PC-3 (cell line): ENCODE results near the gene KCNJ6. TPM values are rescaled to one million over a fixed set of nuclear protein-coding genes. Genes with fewer than 3 reads are reported as not detected.

Experiments
- ATAC-seq: fragments of 200-7000 bp; cut with Tn5 transposase; 2 replicates; pipeline ENCODE4 v1.9.1; 2020; ENCODE audit warnings: mild to moderate bottlenecking, moderate library complexity
- BruUV-seq: library from RNA; stranded (reverse); fragments of 400-500 nt; replicated peaks from 2 replicates; lab custom pipeline; 2021; lab: Mats Ljungman, UMichigan
- CTCF ChIA-PET: fragments of 300-600 bp; sonication (Branson Sonifier 250); formaldehyde crosslinking; loops from one replicate; lab custom pipeline; 2022; ENCODE audit warnings: antibody characterized with exemption; lab: Charles Lee
- POLR2A ChIA-PET: fragments of 300-600 bp; sonication (Branson Sonifier 250); formaldehyde crosslinking; loops from one replicate; lab custom pipeline; 2022; ENCODE audit warnings: antibody characterized with exemption; ENCODE audit not compliant: unreplicated experiment; lab: Charles Lee
- DNase-seq: peaks from one replicate; pipeline ENCODE4 v3.0.0-alpha.2; 2015
- H2AFZ ChIP-seq: fragments of 300-600 bp; sonication (generic); 2 replicates; pipeline ENCODE4 v1.6.0; 2016; ENCODE audit warnings: antibody characterized with exemption, low read length
- H3F3A ChIP-seq: fragments of 300-600 bp; sonication (generic); one replicate; pipeline ENCODE4 v1.6.0; 2017; ENCODE audit warnings: antibody characterized with exemption, low read length, control low read depth, mild to moderate bottlenecking; ENCODE audit not compliant: unreplicated experiment
- H3K27ac ChIP-seq: fragments of 300-600 bp; sonication (generic); 2 replicates; pipeline ENCODE4 v1.5.1; 2016; ENCODE audit warnings: mild to moderate bottlenecking, low read length
- H3K27me3 ChIP-seq: fragments of 300-600 bp; sonication (generic); 2 replicates; pipeline ENCODE4 v1.6.1; 2016; ENCODE audit warnings: low read length, mixed read lengths
- H3K36me3 ChIP-seq: fragments of 300-600 bp; sonication (generic); 2 replicates; pipeline ENCODE4 v1.6.1; 2016; ENCODE audit warnings: low read depth, mixed run types, low read length, mixed read lengths
- H3K4me1 ChIP-seq: fragments of 300-600 bp; sonication (generic); 2 replicates; pipeline ENCODE4 v1.5.1; 2016; ENCODE audit warnings: low read length; ENCODE audit not compliant: insufficient read depth
- H3K4me2 ChIP-seq: fragments of 300-600 bp; sonication (generic); 2 replicates; pipeline ENCODE4 v1.6.0; 2016; ENCODE audit warnings: low read length
- H3K4me3 ChIP-seq: fragments of 300-600 bp; sonication (generic); 2 replicates; pipeline ENCODE4 v1.5.1; 2016; ENCODE audit warnings: mild to moderate bottlenecking, low read length, mixed read lengths
- H3K79me2 ChIP-seq: fragments of 300-600 bp; sonication (generic); 2 replicates; pipeline ENCODE4 v1.6.1; 2017; ENCODE audit warnings: low read length, mixed read lengths
- H3K9ac ChIP-seq: fragments of 300-600 bp; sonication (generic); 2 replicates; pipeline ENCODE4 v1.6.0; 2016; ENCODE audit warnings: mild to moderate bottlenecking, low read length
- H3K9me2 ChIP-seq: fragments of 300-600 bp; sonication (generic); replicated peaks from 2 replicates; pipeline ENCODE4 v1.6.1; 2016; ENCODE audit warnings: mixed run types, low read length, mixed read lengths
- H3K9me3 ChIP-seq: fragments of 300-600 bp; sonication (generic); 2 replicates; pipeline ENCODE4 v1.6.1; 2016; ENCODE audit warnings: low read length, mixed read lengths
- H4K20me1 ChIP-seq: fragments of 300-600 bp; sonication (generic); 2 replicates; pipeline ENCODE4 v1.6.1; 2016; ENCODE audit warnings: low read length, mixed read lengths
- CTCF ChIP-seq: fragments of 300-600 bp; sonication (generic); conservative IDR thresholded peaks from 2 replicates; pipeline ENCODE4 v1.5.1; 2017; ENCODE audit warnings: antibody characterized with exemption, low read depth, mild to moderate bottlenecking, low read length
- EZH2 ChIP-seq: fragments of 300-600 bp; sonication (generic); IDR thresholded peaks from one replicate; pipeline ENCODE4 v1.6.1; 2017; ENCODE audit warnings: antibody characterized with exemption, mild to moderate bottlenecking, low read length; ENCODE audit not compliant: unreplicated experiment
- EZH2phosphoT487 ChIP-seq: fragments of 300-600 bp; sonication (generic); IDR thresholded peaks from 2 replicates; pipeline ENCODE4 v1.6.1; 2018; ENCODE audit warnings: mild to moderate bottlenecking, antibody characterized with exemption, low read length, borderline replicate concordance
- intact Hi-C: fragments of 100-400 bp; cut with micrococcal nuclease; formaldehyde crosslinking; loops from 2 replicates; pipeline ENCODE4 v1.9.0; 2023
- total RNA-seq: library from RNA; depleted of rRNA; stranded (reverse); fragments of >200 nt; gene quantifications from 2 replicates; pipeline ENCODE4 v1.2.3, GENCODE V29; 2014

The KCNJ6 gene
- total RNA-seq, 1 experiment from 2014 or later, result not detected

GRCh38 chr21:37659874-37660273, 256.4 kb downstream of the KCNJ6 start:
- Histone ChIP-seq H3K9me3 (no peaks in the 10 kb centered on the region), H3K9ac (no peak overlapping the region), H3K36me3 (no peaks in the 10 kb centered on the region), H3K4me2 (no peak overlapping the region), H3F3A (no peaks in the 10 kb centered on the region), H2AFZ (no peak overlapping the region), H3K79me2 (no peaks in the 10 kb centered on the region), H3K4me1 (peaks cover 17% of the 10 kb centered on the region), H3K27ac (no peak overlapping the region), H3K27me3 (no peaks in the 10 kb centered on the region), H3K4me3 (no peak overlapping the region), H3K9me2 (no peaks in the 10 kb centered on the region), H4K20me1 (no peaks in the 10 kb centered on the region)
- intact Hi-C loops, result loop anchor here (1.0 kb wide), 1 partner anchor 96 kb away; no protein-coding TSS in a partner anchor
- POLR2A ChIA-PET, result no interaction called here
- DNase-seq, result no peak
- no peak for ATAC-seq
- TF ChIP-seq EZH2phosphoT487 (no peak), CTCF (no peak), EZH2 (no peak)
- CTCF ChIA-PET, result no interaction called here
- BruUV-seq, result no TSS peak

GRCh38 chr21:37658817-37659458, 257.3 kb downstream of the KCNJ6 start:
- intact Hi-C loops, result loop anchor here (1.0 kb wide), 1 partner anchor 95 kb away; no protein-coding TSS in a partner anchor
- DNase-seq (peak; percentile 87), ATAC-seq (peak; percentile 93)
- no peak overlapping the region for H3K9ac ChIP-seq
- BruUV-seq, result no TSS peak
- TF ChIP-seq CTCF (peak; percentile 51), EZH2phosphoT487 (no peak), EZH2 (no peak)
- H4K20me1 ChIP-seq, result no peaks in the 10 kb centered on the region
- no peaks in the 10 kb centered on the region for H3K79me2 ChIP-seq
- H3K4me1 ChIP-seq, result peaks cover 17% of the 10 kb centered on the region
- ChIA-PET POLR2A (interaction anchor here (0.5 kb wide), 1 partner anchor 165 kb away, joined by 16 read pairs; no protein-coding TSS in a partner anchor), CTCF (interaction anchor here (0.6 kb wide), 1 partner anchor 171 kb away, joined by 4 read pairs; no protein-coding TSS in a partner anchor)
- H3K27ac ChIP-seq, result no peak overlapping the region
- H3K4me3 ChIP-seq, result no peak overlapping the region
- H3K9me3 ChIP-seq, result no peaks in the 10 kb centered on the region
- H3K27me3 ChIP-seq, result no peaks in the 10 kb centered on the region
- no peaks in the 10 kb centered on the region for H3F3A ChIP-seq
- no peaks in the 10 kb centered on the region for H3K9me2 ChIP-seq
- peak overlapping the region; percentile 40 for H3K4me2 ChIP-seq
- H2AFZ ChIP-seq, result peak overlapping the region; percentile 28; the same call in 1 of the 2 replicates
- no peaks in the 10 kb centered on the region for H3K36me3 ChIP-seq
